Skeletal muscle satellite cell (primary cell): ENCODE data around the gene AVEN.

Experiments used
- H3K27me3 ChIP-seq: 2 replicates; pipeline ENCODE4 v1.7.0; 2013; ENCODE audit warnings: low read length; ENCODE audit not compliant: control insufficient read depth, insufficient read depth
- H3K36me3 ChIP-seq: 2 replicates; pipeline ENCODE4 v1.7.0; 2013; ENCODE audit warnings: mild to moderate bottlenecking, control low read depth, low read length; ENCODE audit not compliant: insufficient read depth
- H3K4me1 ChIP-seq: 2 replicates; pipeline ENCODE4 v1.7.0; 2013; ENCODE audit warnings: low read length; ENCODE audit not compliant: control insufficient read depth, insufficient read depth
- H3K4me2 ChIP-seq: 2 replicates; pipeline ENCODE4 v1.7.0; 2013; ENCODE audit warnings: mild to moderate bottlenecking, low read length
- H3K4me3 ChIP-seq: 2 replicates; pipeline ENCODE4 v1.7.0; 2013; ENCODE audit warnings: low read length
- H3K9ac ChIP-seq: 2 replicates; pipeline ENCODE4 v1.7.0; 2013; ENCODE audit warnings: mild to moderate bottlenecking, low read depth, low read length, moderate library complexity
- H3K9me3 ChIP-seq: replicated peaks from 2 replicates; pipeline ENCODE4 v1.7.0; 2013; ENCODE audit warnings: mild to moderate bottlenecking, control low read depth, low read length

AVEN gene

GRCh38 chr15:33908406-33908805 lies 130.6 kb downstream of the AVEN start:
- H3K27me3 ChIP-seq: no peaks in the 10 kb centered on the region
- H3K4me1 ChIP-seq: peaks cover 35% of the 10 kb centered on the region
- H3K4me2 ChIP-seq: peak overlapping the region; percentile 29
- no peaks in the 10 kb centered on the region for H3K9me3 ChIP-seq
- H3K36me3 ChIP-seq: no peaks in the 10 kb centered on the region
- no peak overlapping the region for H3K4me3 ChIP-seq
- H3K9ac ChIP-seq: no peak overlapping the region

- no peaks in the 10 kb centered on the region for H3K27me3 ChIP-seq
- H3K4me2 ChIP-seq: no peak overlapping the region
- H3K36me3 ChIP-seq: no peaks in the 10 kb centered on the region
- H3K9ac ChIP-seq: no peak overlapping the region
- H3K4me1 ChIP-seq: peaks cover 35% of the 10 kb centered on the region
- no peak overlapping the region for H3K4me3 ChIP-seq
- no peaks in the 10 kb centered on the region for H3K9me3 ChIP-seq
These were observed 131.7 kb downstream of the AVEN start for GRCh38 chr15:33907326-33907725.

- Histone ChIP-seq H3K4me2 (no peak overlapping the region), H3K27me3 (no peaks in the 10 kb centered on the region), H3K4me1 (peaks cover 10% of the 10 kb centered on the region)
These were observed 135.3 kb downstream of the AVEN start for GRCh38 chr15:33903661-33904060.

GRCh38 chr15:33902043-33902442 lies 137.0 kb downstream of the AVEN start:
- H3K4me2 ChIP-seq: no peak overlapping the region
- no peaks in the 10 kb centered on the region for H3K36me3 ChIP-seq
- no peak overlapping the region for H3K4me3 ChIP-seq
- no peaks in the 10 kb centered on the region for H3K27me3 ChIP-seq
- no peak overlapping the region for H3K9ac ChIP-seq
- peaks cover 6% of the 10 kb centered on the region for H3K4me1 ChIP-seq
- no peaks in the 10 kb centered on the region for H3K9me3 ChIP-seq

More at GRCh38 chr15:33903661-33904060, 135.3 kb downstream of the AVEN start:
- Histone ChIP-seq H3K9ac (no peak overlapping the region), H3K36me3 (no peaks in the 10 kb centered on the region), H3K4me3 (no peak overlapping the region), H3K9me3 (no peaks in the 10 kb centered on the region)

- H3K4me2 ChIP-seq: no peak overlapping the region
These were observed 144.8 kb downstream of the AVEN start for GRCh38 chr15:33894193-33894592.

GRCh38 chr15:33888176-33888575 lies 150.8 kb downstream of the AVEN start:
- Histone ChIP-seq H3K9ac (no peak overlapping the region), H3K27me3 (no peaks in the 10 kb centered on the region), H3K4me2 (no peak overlapping the region), H3K4me1 (no peaks in the 10 kb centered on the region), H3K4me3 (no peak overlapping the region), H3K36me3 (no peaks in the 10 kb centered on the region), H3K9me3 (no peaks in the 10 kb centered on the region)

More at GRCh38 chr15:33894193-33894592, 144.8 kb downstream of the AVEN start:
- Histone ChIP-seq H3K27me3 (no peaks in the 10 kb centered on the region), H3K4me3 (no peak overlapping the region), H3K9ac (no peak overlapping the region), H3K36me3 (no peaks in the 10 kb centered on the region), H3K9me3 (no peaks in the 10 kb centered on the region), H3K4me1 (peaks cover 6% of the 10 kb centered on the region)

GRCh38 chr15:33882921-33883320 lies 156.1 kb downstream of the AVEN start:
- Histone ChIP-seq H3K4me1 (no peaks in the 10 kb centered on the region), H3K9me3 (no peaks in the 10 kb centered on the region), H3K27me3 (no peaks in the 10 kb centered on the region), H3K4me3 (no peak overlapping the region), H3K36me3 (no peaks in the 10 kb centered on the region), H3K4me2 (no peak overlapping the region), H3K9ac (no peak overlapping the region)

- Histone ChIP-seq H3K9me3 (no peaks in the 10 kb centered on the region), H3K4me1 (peaks cover 6% of the 10 kb centered on the region), H3K36me3 (no peaks in the 10 kb centered on the region), H3K27me3 (no peaks in the 10 kb centered on the region), H3K9ac (no peak overlapping the region), H3K4me2 (no peak overlapping the region), H3K4me3 (no peak overlapping the region)
These were observed 164.8 kb downstream of the AVEN start for GRCh38 chr15:33874156-33874555.

- Histone ChIP-seq H3K4me1 (peaks cover 6% of the 10 kb centered on the region), H3K27me3 (no peaks in the 10 kb centered on the region), H3K4me2 (no peak overlapping the region), H3K9me3 (no peaks in the 10 kb centered on the region), H3K36me3 (no peaks in the 10 kb centered on the region), H3K9ac (no peak overlapping the region), H3K4me3 (no peak overlapping the region)
These were observed 166.4 kb downstream of the AVEN start for GRCh38 chr15:33872416-33873106.

- Histone ChIP-seq H3K9ac (no peak overlapping the region), H3K4me3 (no peak overlapping the region), H3K4me2 (no peak overlapping the region), H3K4me1 (peaks cover 6% of the 10 kb centered on the region), H3K9me3 (no peaks in the 10 kb centered on the region), H3K36me3 (no peaks in the 10 kb centered on the region), H3K27me3 (no peaks in the 10 kb centered on the region)
These were observed 167.0 kb downstream of the AVEN start for GRCh38 chr15:33871980-33872379.

- Histone ChIP-seq H3K4me2 (no peak overlapping the region), H3K36me3 (no peaks in the 10 kb centered on the region), H3K27me3 (no peaks in the 10 kb centered on the region), H3K4me3 (no peak overlapping the region), H3K4me1 (peaks cover 4% of the 10 kb centered on the region), H3K9ac (no peak overlapping the region), H3K9me3 (no peaks in the 10 kb centered on the region)
These were observed 172.8 kb downstream of the AVEN start for GRCh38 chr15:33866101-33866737.

- Histone ChIP-seq H3K4me2 (no peak overlapping the region), H3K36me3 (no peaks in the 10 kb centered on the region), H3K9me3 (no peaks in the 10 kb centered on the region), H3K27me3 (no peaks in the 10 kb centered on the region), H3K9ac (no peak overlapping the region), H3K4me1 (peaks cover 12% of the 10 kb centered on the region), H3K4me3 (no peak overlapping the region)
These were observed 173.6 kb downstream of the AVEN start for GRCh38 chr15:33865416-33865815.
